Erythroblast (primary cell): Measurements from ENCODE around the gene ALPK3.

Experiments used
- GATA1 ChIP-seq: IDR thresholded peaks from 2 replicates; pipeline ENCODE4 v1.6.1; 2011; ENCODE audit warnings: low read depth, mild to moderate bottlenecking, control low read depth, low read length, moderate library complexity
- POLR2A ChIP-seq: IDR thresholded peaks from 2 replicates; pipeline ENCODE4 v1.6.1; 2011; ENCODE audit warnings: mild to moderate bottlenecking, low read length

GRCh38 chr15:84839714-84840113 is 22.6 kb downstream of the ALPK3 start:
- TF ChIP-seq POLR2A (no peak), GATA1 (no peak)
